H9 (cell line): ENCODE results near the gene NOL9. TPM values are rescaled to one million over a fixed set of nuclear protein-coding genes. Genes with fewer than 3 reads are reported as not detected.
A peak's percentile ranks its signal among the peaks of the same experiment; 100 is the strongest.

Source experiments
- DNase-seq: peaks from one replicate; pipeline ENCODE4 v3.0.0-alpha.2; 2017
- H2AFZ ChIP-seq: one replicate; pipeline ENCODE4 v1.6.1; 2013; ENCODE audit warnings: mild to moderate bottlenecking, low read length, control low read depth, moderate library complexity
- H2AK5ac ChIP-seq: 2 replicates; pipeline ENCODE4 v1.6.1; 2013; ENCODE audit warnings: low read length, control low read depth, mixed read lengths; ENCODE audit not compliant: insufficient read length
- H2BK120ac ChIP-seq: one replicate; pipeline ENCODE4 v1.6.1; 2013; ENCODE audit warnings: low read depth, mild to moderate bottlenecking, low read length, control low read depth, inconsistent platforms; ENCODE audit not compliant: poor library complexity, severe bottlenecking
- H2BK12ac ChIP-seq: 2 replicates; pipeline ENCODE4 v1.6.1; 2013; ENCODE audit warnings: low read length, control low read depth, mixed read lengths, low read depth; ENCODE audit not compliant: insufficient read length
- H2BK15ac ChIP-seq: 2 replicates; pipeline ENCODE4 v1.6.1; 2013; ENCODE audit warnings: low read depth, low read length, control low read depth
- H2BK20ac ChIP-seq: one replicate; pipeline ENCODE4 v1.6.1; 2013; ENCODE audit warnings: low read depth, mild to moderate bottlenecking, low read length, control low read depth, inconsistent platforms; ENCODE audit not compliant: poor library complexity, severe bottlenecking
- H2BK5ac ChIP-seq: 2 replicates; pipeline ENCODE4 v1.6.1; 2013; ENCODE audit warnings: low read length, control low read depth, mixed read lengths; ENCODE audit not compliant: insufficient read length
- H3K14ac ChIP-seq: 2 replicates; pipeline ENCODE4 v1.6.1; 2013; ENCODE audit warnings: low read length, control low read depth; ENCODE audit not compliant: insufficient read depth
- H3K18ac ChIP-seq: 2 replicates; pipeline ENCODE4 v1.6.1; 2013; ENCODE audit warnings: low read depth, mild to moderate bottlenecking, mixed read lengths, low read length, control low read depth; ENCODE audit not compliant: insufficient read length
- H3K23ac ChIP-seq: 2 replicates; pipeline ENCODE4 v1.6.1; 2013; ENCODE audit warnings: low read length, control low read depth, mixed read lengths, low read depth; ENCODE audit not compliant: insufficient read length
- H3K23me2 ChIP-seq: 2 replicates; pipeline ENCODE4 v1.6.1; 2013; ENCODE audit warnings: low read depth, mild to moderate bottlenecking, mixed read lengths, low read length, control low read depth; ENCODE audit not compliant: insufficient read length, poor library complexity, severe bottlenecking
- H3K27ac ChIP-seq: 2 replicates; pipeline ENCODE4 v1.5.1; 2013; ENCODE audit warnings: low read length, control low read depth, mixed read lengths, low read depth; ENCODE audit not compliant: insufficient read length
- H3K27me3 ChIP-seq: 2 replicates; pipeline ENCODE4 v1.6.1; 2013; ENCODE audit warnings: low read length, control low read depth, inconsistent platforms; ENCODE audit not compliant: insufficient read depth
- H3K4ac ChIP-seq: 2 replicates; pipeline ENCODE4 v1.6.1; 2013; ENCODE audit warnings: low read depth, mild to moderate bottlenecking, control low read depth, inconsistent platforms, low read length, moderate library complexity
- H3K4me1 ChIP-seq: 2 replicates; pipeline ENCODE4 v1.6.1; 2013; ENCODE audit warnings: low read length, control low read depth, inconsistent platforms; ENCODE audit not compliant: insufficient read depth
- H3K4me2 ChIP-seq: 2 replicates; pipeline ENCODE4 v1.6.1; 2013; ENCODE audit warnings: low read length, control low read depth, mixed read lengths; ENCODE audit not compliant: insufficient read length, insufficient read depth
- H3K56ac ChIP-seq: 2 replicates; pipeline ENCODE4 v1.6.1; 2013; ENCODE audit warnings: low read depth, mild to moderate bottlenecking, mixed read lengths, low read length, control low read depth; ENCODE audit not compliant: insufficient read length
- H3K79me1 ChIP-seq: 2 replicates; pipeline ENCODE4 v1.6.1; 2013; ENCODE audit warnings: low read depth, mild to moderate bottlenecking, moderate library complexity, low read length, control low read depth, inconsistent platforms; ENCODE audit not compliant: insufficient read depth, poor library complexity, severe bottlenecking
- H3K79me2 ChIP-seq: 2 replicates; pipeline ENCODE4 v1.6.1; 2013; ENCODE audit warnings: low read length, control low read depth, inconsistent platforms; ENCODE audit not compliant: insufficient read depth
- H3K9ac ChIP-seq: 2 replicates; pipeline ENCODE4 v1.6.1; 2013; ENCODE audit warnings: low read length, control low read depth, mixed read lengths; ENCODE audit not compliant: insufficient read length; ENCODE audit errors: extremely low read depth
- H3K9me3 ChIP-seq: one replicate; pipeline ENCODE4 v1.6.1; 2013; ENCODE audit warnings: low read depth, low read length, inconsistent platforms; ENCODE audit not compliant: control insufficient read depth
- H3T11ph ChIP-seq: one replicate; pipeline ENCODE4 v1.6.1; 2013; ENCODE audit warnings: mild to moderate bottlenecking, low read length, control low read depth, inconsistent platforms
- H4K20me1 ChIP-seq: one replicate; pipeline ENCODE4 v1.6.1; 2013; ENCODE audit not compliant: control insufficient read depth, insufficient read length, insufficient read depth
- H4K5ac ChIP-seq: 2 replicates; pipeline ENCODE4 v1.6.1; 2013; ENCODE audit warnings: low read depth, mild to moderate bottlenecking, mixed read lengths, low read length, control low read depth; ENCODE audit not compliant: insufficient read length
- H4K8ac ChIP-seq: replicated peaks from 2 replicates; pipeline ENCODE4 v1.6.1; 2013; ENCODE audit warnings: low read length, control low read depth, mixed read lengths, low read depth; ENCODE audit not compliant: insufficient read length
- H4K91ac ChIP-seq: 2 replicates; pipeline ENCODE4 v1.6.1; 2013; ENCODE audit warnings: low read depth, mild to moderate bottlenecking, moderate library complexity, mixed read lengths, low read length, control low read depth; ENCODE audit not compliant: insufficient read length
- H3K27ac Mint-ChIP-seq, 3 experiments: 2 replicates in 2 of 3; 3 replicates in 1 of 3; pipeline ENCODE4 v1.8.0; 2020 to 2021; ENCODE audit warnings: mixed read lengths in 3 of 3, mild to moderate bottlenecking in 1 of 3, moderate library complexity in 1 of 3
- H3K27me3 Mint-ChIP-seq: 2 replicates; pipeline ENCODE4 v1.8.0; 2021; ENCODE audit warnings: low read depth, mild to moderate bottlenecking, moderate library complexity, mixed read lengths
- H3K36me3 Mint-ChIP-seq, 3 experiments: 2 replicates in 2 of 3; 3 replicates in 1 of 3; pipeline ENCODE4 v1.8.0; 2020 to 2021; ENCODE audit warnings: low read depth in 3 of 3, mixed read lengths in 3 of 3; ENCODE audit not compliant: insufficient read depth in 1 of 3
- H3K4me1 Mint-ChIP-seq, 2 experiments: 2 replicates each; pipeline ENCODE4 v1.8.0; 2020; ENCODE audit warnings: mixed read lengths in 2 of 2
- H3K4me3 Mint-ChIP-seq, 2 experiments: 2 replicates in 1 of 2; 3 replicates in 1 of 2; pipeline ENCODE4 v1.8.0; 2020 to 2021; ENCODE audit warnings: mild to moderate bottlenecking in 2 of 2, mixed read lengths in 2 of 2, moderate library complexity in 1 of 2
- H3K9me3 Mint-ChIP-seq, 2 experiments: 2 replicates in 1 of 2; 3 replicates in 1 of 2; pipeline ENCODE4 v1.8.0; 2020; ENCODE audit warnings: mild to moderate bottlenecking in 2 of 2, mixed read lengths in 2 of 2, moderate library complexity in 1 of 2
- CTCF ChIP-seq: fragments of 200-600 bp; sonication (generic); conservative IDR thresholded peaks from 3 replicates; pipeline ENCODE4 v1.8.0; 2021; ENCODE audit warnings: antibody characterized with exemption, mild to moderate bottlenecking
- WGBS: extraction: QIAGEN DNeasy Blood & Tissue Kit; methylation state at CpG from one replicate; pipeline ENCODE4 v1.1.7; 2013; ENCODE audit warnings: missing lambda C conversion rate, low lambda C conversion rate, mixed read lengths; ENCODE audit not compliant: insufficient read length; ENCODE audit errors: extremely low coverage; 5-methylcytosine and 5-hydroxymethylcytosine counted together
- total RNA-seq: library from RNA; stranded (reverse); gene quantifications from 2 replicates; pipeline ENCODE4 v1.2.1, GENCODE V29; 2021

NOL9 gene
- total RNA-seq, 1 experiment from 2014 or later: 50.4 TPM

- Histone ChIP-seq H3K23ac (no peak overlapping the region), H3K27ac (no peak overlapping the region), H3K27me3 (no peaks in the 10 kb centered on the region), H2BK20ac (no peak overlapping the region), H3K9ac (no peak overlapping the region), H3K9me3 (no peaks in the 10 kb centered on the region), H4K20me1 (no peaks in the 10 kb centered on the region), H3T11ph (no peak overlapping the region), H3K18ac (no peak overlapping the region), H4K91ac (no peak overlapping the region), H3K79me2 (no peaks in the 10 kb centered on the region), H3K4ac (no peak overlapping the region), H2BK120ac (no peak overlapping the region), H3K4me1 (no peaks in the 10 kb centered on the region; the same call in 1 of the 2 replicates), H2AFZ (no peak overlapping the region), H3K79me1 (peaks cover 4% of the 10 kb centered on the region), H3K14ac (no peak overlapping the region), H3K56ac (no peak overlapping the region), H2BK15ac (no peak overlapping the region), H3K23me2 (peaks cover 7% of the 10 kb centered on the region), H4K8ac (no peak overlapping the region), H3K4me2 (no peak overlapping the region), H2BK5ac (no peak overlapping the region), H2BK12ac (no peak overlapping the region), H4K5ac (no peak overlapping the region), H2AK5ac (no peak overlapping the region)
- peaks cover 15 to 18% of the 10 kb centered on the region in 2 experiments for H3K4me1 Mint-ChIP-seq
- peak overlapping the region; percentile 57 to 92; a peak in 2 of 5 replicates for H3K4me3 Mint-ChIP-seq
- no peaks in the 10 kb centered on the region for H3K27me3 Mint-ChIP-seq
- H3K36me3 Mint-ChIP-seq: peaks cover 0 to 14% (median 2%) of the 10 kb centered on the region in 3 experiments; a peak in 4 of 7 replicates
- DNase-seq: no peak
- no peak for TF ChIP-seq CTCF
- peak overlapping the region in 1 of 3 experiments; percentile 34; a peak in 1 of 7 replicates for H3K27ac Mint-ChIP-seq
- H3K9me3 Mint-ChIP-seq: no peaks in the 10 kb centered on the region; a peak in 1 of 5 replicates
- WGBS: no CpG with 5 or more reads among the region's 10 CpGs
Measured at GRCh38 chr1:6581561-6582305, 27.4 kb upstream of the NOL9 start.
